Pancreas (tissue), 10 donors: ENCODE measurements around the gene TMEM240. TPM values are rescaled to one million over a fixed set of nuclear protein-coding genes. Genes with fewer than 3 reads are reported as not detected.

Experiments used
- ATAC-seq, 4 donors: fragments of 200-7000 bp; cut with Tn5 transposase; one replicate each; pipeline versions ENCODE4 v1.8.0 to v1.9.1; 2020; ENCODE audit warnings: mild to moderate bottlenecking in 4 of 4, moderate library complexity in 4 of 4
- DNase-seq, 6 donors: peaks; one replicate each; pipeline ENCODE4 v3.0.0-alpha.2; 2020
- FAIRE-seq: peaks from 2 replicates; lab custom pipeline; 2012; peaks lifted over from hg19 to GRCh38; lab: Jason Lieb, UNC
- H3K27ac ChIP-seq, 4 donors: fragments of 200-600 bp; sonication (generic); 1 replicate in 3 of 4; 2 replicates in 1 of 4; pipeline versions ENCODE4 v1.5.0 to v1.8.0; 2020
- H3K27me3 ChIP-seq, 4 donors: fragments of 200-600 bp; one replicate each; pipeline ENCODE4 v1.8.0; 2021
- H3K36me3 ChIP-seq, 3 donors: fragments of 200-600 bp; sonication (generic) in 1 of 3; one replicate each; pipeline versions ENCODE4 v1.5.0 to v1.8.0; 2020 to 2021
- H3K4me1 ChIP-seq, 3 donors: fragments of 200-600 bp; one replicate each; pipeline ENCODE4 v1.8.0; 2021
- H3K4me3 ChIP-seq, 4 donors: fragments of 200-600 bp; sonication (generic) in 2 of 4; one replicate each; pipeline versions ENCODE4 v1.5.0 to v1.8.0; 2020 to 2021
- H3K9me3 ChIP-seq, 4 donors: fragments of 200-600 bp; one replicate each; pipeline ENCODE4 v1.8.0; 2021
- WGBS, 2 donors: extraction: QIAGEN DNeasy Blood & Tissue Kit; methylation state at CpG; one replicate each; pipeline ENCODE4 v1.1.7; 2013; 5-methylcytosine and 5-hydroxymethylcytosine counted together
- intact Hi-C, 3 donors: fragments of 100-400 bp; cut with DNase I; formaldehyde crosslinking; loops; one replicate each; pipeline versions ENCODE4 v1.11.1 to v1.14.2; 2022
- polyA plus RNA-seq, 2 donors: library from polyadenylated mRNA; stranded (reverse); fragments of 200-250 nt; gene quantifications; one replicate each; pipeline ENCODE4 v1.2.3, GENCODE V29; 2013
- total RNA-seq, 6 donors: library from RNA; stranded (reverse); fragmentation: NEBNext Ultra II Directional in 4 of 6; extraction: Animal tissue kit (Norgen Biotek cat#: 25700) in 4 of 6; gene quantifications; one replicate each; pipeline versions ENCODE4 v1.2.1 to v1.2.4, GENCODE V29; 2021 to 2023
- TF ChIP-seq, protein P1 (sequence below), 4 donors: fragments of 200-600 bp; sonication (generic) in 3 of 4; IDR thresholded peaks; one replicate each; pipeline versions ENCODE4 v1.5.0 to v1.8.0; 2021; ENCODE audit warnings: antibody characterized with exemption in 4 of 4
- donor health status: healthy with polysubstance abuse.
- donor health status: DM: no; HTN: no; CAD: no; lungs with moderate emphysema.
- donor health status: DM: no; HTN: no; CAD: no.
- donor health status: control.
- donor health status: control.
- donor health status: Bipolar disorder and iron deficiency.
- donor health status: DM: yes; HTN: yes; CAD: no.
- donor health status: DM: no; HTN: no; CAD: no.
- donor health status: DM: no; HTN: no; CAD: no.
- donor health status: DM: yes; HTN: yes; CAD: no.

TMEM240 gene
- total and polyA plus RNA-seq, 8 donors = 0.22 to 3.6 (median 0.79) TPM; not detected in 1

DNA sequence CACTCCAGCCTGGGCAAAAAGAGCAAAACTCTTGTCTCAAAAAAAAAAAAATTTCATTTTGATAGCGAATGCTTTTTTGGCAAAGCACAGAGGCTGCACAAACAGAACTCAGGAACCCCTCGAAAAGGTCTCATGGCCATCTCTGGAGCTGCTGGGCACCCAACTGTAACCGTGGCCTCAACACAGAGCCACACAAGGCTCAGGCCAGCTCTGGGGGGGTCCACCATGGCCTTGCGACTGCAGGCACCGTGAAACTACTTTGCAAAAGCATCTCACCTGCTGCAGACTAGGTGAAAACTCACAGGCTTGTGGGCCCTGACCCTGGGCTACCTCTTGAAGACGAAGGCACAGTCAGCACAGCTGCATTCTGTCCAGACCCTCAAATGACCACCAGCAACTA lies 16.1 kb upstream of the TMEM240 start:
- FAIRE-seq (no peak), ATAC-seq (no peak), DNase-seq (no peak)
- WGBS, 2 donors = 81 to 83% methylated on average over 6 of the region's 6 CpGs
- Histone ChIP-seq H3K4me1 (no peaks in the 10 kb centered on the region), H3K9me3 (no peaks in the 10 kb centered on the region), H3K27me3 (no peaks in the 10 kb centered on the region), H3K27ac (no peak overlapping the region), H3K36me3 (no peaks in the 10 kb centered on the region), H3K4me3 (no peak overlapping the region)
- TF ChIP-seq, protein P1, sequence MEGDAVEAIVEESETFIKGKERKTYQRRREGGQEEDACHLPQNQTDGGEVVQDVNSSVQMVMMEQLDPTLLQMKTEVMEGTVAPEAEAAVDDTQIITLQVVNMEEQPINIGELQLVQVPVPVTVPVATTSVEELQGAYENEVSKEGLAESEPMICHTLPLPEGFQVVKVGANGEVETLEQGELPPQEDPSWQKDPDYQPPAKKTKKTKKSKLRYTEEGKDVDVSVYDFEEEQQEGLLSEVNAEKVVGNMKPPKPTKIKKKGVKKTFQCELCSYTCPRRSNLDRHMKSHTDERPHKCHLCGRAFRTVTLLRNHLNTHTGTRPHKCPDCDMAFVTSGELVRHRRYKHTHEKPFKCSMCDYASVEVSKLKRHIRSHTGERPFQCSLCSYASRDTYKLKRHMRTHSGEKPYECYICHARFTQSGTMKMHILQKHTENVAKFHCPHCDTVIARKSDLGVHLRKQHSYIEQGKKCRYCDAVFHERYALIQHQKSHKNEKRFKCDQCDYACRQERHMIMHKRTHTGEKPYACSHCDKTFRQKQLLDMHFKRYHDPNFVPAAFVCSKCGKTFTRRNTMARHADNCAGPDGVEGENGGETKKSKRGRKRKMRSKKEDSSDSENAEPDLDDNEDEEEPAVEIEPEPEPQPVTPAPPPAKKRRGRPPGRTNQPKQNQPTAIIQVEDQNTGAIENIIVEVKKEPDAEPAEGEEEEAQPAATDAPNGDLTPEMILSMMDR (IDR thresholded peaks at IDR 0.05) = no peak
- intact Hi-C loops = no loop called here

DNA sequence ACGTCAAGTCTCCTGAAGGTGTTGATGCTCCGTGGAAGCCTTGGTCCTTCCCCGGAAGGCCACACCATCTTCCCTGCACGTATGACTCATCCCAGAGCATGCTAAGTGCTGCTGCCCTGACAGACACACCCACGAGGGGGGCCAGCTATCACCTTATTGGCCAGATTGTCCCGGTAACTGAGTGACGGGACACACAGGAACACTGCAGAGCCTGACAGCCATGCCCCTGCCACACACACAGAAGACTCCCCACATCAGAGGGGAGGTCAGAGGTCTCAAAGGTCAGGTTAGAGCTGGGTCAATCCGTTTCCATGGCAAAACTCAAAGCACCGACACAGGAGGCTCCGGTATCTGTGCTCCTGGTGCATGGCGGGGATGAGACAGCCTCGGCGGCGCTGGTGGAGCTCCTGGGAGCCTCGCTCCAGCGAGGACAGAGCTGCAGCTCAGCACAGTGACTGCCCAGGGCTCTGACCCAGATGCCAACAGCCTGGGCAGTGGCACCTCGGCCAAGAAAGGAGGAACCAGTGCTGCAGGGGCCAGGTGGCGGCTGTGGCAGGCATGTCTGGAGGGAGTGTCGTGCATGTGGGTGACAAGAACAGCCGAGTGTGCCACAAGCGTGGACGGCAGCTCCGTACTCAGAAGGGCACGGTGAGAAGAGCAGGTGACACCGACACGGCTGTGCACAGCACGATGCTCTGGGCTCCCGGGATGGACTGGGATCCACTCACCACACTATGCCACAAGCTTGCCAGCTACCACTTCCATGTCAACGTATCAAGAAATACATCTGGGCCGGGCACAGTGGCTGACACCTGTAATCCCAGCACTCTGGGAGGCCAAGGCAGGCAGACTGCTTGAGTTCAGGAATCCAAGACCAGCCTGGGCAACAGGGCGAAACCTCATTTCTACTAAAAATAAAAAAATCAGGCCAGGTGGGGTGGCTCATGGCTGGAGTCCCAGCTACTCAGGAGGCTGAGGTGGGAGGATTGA lies 14.8 kb upstream of the TMEM240 start:
- no peaks in the 10 kb centered on the region for H3K9me3 ChIP-seq
- no peaks in the 10 kb centered on the region for H3K27me3 ChIP-seq
- intact Hi-C loops = no loop called here
- H3K36me3 ChIP-seq = no peaks in the 10 kb centered on the region
- DNase-seq = no peak
- no peak for FAIRE-seq
- WGBS, 2 donors = 77 to 85% methylated on average over 31 of the region's 31 CpGs
- H3K27ac ChIP-seq = no peak overlapping the region
- TF ChIP-seq, protein P1 (IDR thresholded peaks at IDR 0.05) = no peak
- peaks cover 5 to 11% (median 11%) of the 10 kb centered on the region in 3 donors for H3K4me1 ChIP-seq
- H3K4me3 ChIP-seq = no peak overlapping the region
- ATAC-seq = peak in 1 of 4 donors; percentile 7

DNA sequence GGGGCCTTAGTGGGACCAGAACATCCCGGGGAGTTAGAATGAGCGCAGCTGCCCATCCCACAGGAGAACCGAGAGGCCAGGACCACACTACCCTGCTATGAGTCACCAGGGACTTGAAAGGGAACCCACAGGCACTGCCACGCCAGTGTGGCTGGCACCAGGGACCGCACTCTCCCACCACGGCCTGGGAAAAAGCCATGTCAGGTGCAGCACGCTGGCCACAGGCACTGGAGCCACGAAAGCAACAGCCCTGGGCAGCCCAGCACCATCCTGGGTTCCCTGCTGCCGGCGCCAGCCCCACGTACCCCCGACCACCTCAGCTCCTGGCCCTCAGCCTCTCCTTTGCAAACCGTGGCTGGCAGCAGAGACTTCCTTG lies 14.1 kb upstream of the TMEM240 start:
- intact Hi-C loops = no loop called here
- WGBS, 2 donors = 79 to 83% methylated on average over 13 of the region's 13 CpGs
- Histone ChIP-seq H3K9me3 (no peaks in the 10 kb centered on the region), H3K4me1 (peaks cover 5 to 11% (median 11%) of the 10 kb centered on the region in 3 donors), H3K4me3 (no peak overlapping the region), H3K27me3 (no peaks in the 10 kb centered on the region), H3K27ac (no peak overlapping the region), H3K36me3 (no peaks in the 10 kb centered on the region)
- no peak for ATAC-seq
- TF ChIP-seq, protein P1 (IDR thresholded peaks at IDR 0.05) = no peak
- DNase-seq = no peak
- no peak for FAIRE-seq

DNA sequence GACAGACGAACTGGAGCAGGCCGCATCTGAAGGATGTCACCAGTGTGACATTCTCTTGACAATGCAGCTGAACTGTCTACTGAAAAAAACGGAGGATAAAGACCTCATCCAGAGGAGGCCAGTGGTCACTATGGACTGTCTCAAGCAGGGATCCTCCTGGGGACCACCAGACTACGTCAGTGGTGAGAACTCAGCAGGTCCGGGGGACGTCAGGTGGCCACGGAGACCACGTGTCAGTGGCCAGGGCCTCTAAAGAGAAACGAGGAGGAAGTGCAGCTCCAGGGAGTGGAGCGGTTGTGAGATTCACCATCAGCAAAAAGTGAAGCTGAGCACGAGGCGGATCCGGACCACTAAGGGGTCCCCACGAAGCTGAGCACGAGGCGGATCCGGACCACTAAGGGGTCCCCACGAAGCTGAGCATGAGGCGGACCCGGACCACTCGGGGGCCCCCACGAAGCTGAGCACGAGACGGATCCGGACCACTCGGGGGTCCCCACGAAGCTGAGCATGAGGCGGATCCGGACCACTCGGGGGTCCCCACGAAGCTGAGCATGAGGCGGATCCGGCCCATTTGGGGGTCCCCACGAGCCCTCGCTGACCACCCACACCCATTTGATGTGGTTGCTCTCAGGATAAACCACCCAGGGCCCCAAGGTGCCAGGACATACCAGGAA lies 13.5 kb upstream of the TMEM240 start:
- DNase-seq = no peak
- FAIRE-seq = no peak
- Histone ChIP-seq H3K36me3 (no peaks in the 10 kb centered on the region), H3K27ac (no peak overlapping the region), H3K27me3 (no peaks in the 10 kb centered on the region), H3K9me3 (no peaks in the 10 kb centered on the region), H3K4me3 (no peak overlapping the region), H3K4me1 (peaks cover 5 to 11% (median 11%) of the 10 kb centered on the region in 3 donors)
- whole genome bisulfite sequencing, 2 donors = 87% methylated on average over 35 of the region's 35 CpGs
- intact Hi-C loops = no loop called here
- no peak for ATAC-seq
- TF ChIP-seq, protein P1 (IDR thresholded peaks at IDR 0.05) = no peak
